Measurements from ENCODE around the gene RYR3. TPM values are rescaled to one million over a fixed set of nuclear protein-coding genes. Genes with fewer than 3 reads are reported as not detected.

The RYR3 gene
- total RNA-seq, 1 donor from 2014 or later: 0.02 TPM

DNA sequence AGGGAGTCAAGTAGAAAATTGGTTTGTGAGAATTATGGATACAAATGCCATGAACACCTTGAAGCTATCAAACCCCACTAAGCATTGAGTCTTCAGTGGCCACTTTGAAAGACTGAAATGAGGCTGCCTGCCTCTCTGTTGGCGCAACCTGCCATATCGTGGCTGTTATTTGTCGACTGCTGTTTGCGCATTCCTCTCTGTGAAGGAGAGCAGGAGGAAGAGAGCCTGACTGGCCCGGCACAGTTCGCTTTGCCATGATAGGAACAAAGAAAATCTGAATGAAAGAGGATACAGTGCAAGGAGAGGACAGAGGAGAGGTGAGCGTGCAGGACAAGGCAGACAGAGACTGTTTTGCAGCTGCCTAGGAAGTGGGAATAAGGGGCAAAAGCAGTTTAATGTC is 289.4 kb downstream of the RYR3 start:
- ATAC-seq: no peak
- no peak for DNase-seq
- intact Hi-C loops (cut with micrococcal nuclease): no loop called here

GRCh38 chr15:33601461-33601860 is 290.7 kb downstream of the RYR3 start:
- ATAC-seq: no peak
- intact Hi-C loops (cut with micrococcal nuclease): no loop called here
- no peak for DNase-seq

DNA sequence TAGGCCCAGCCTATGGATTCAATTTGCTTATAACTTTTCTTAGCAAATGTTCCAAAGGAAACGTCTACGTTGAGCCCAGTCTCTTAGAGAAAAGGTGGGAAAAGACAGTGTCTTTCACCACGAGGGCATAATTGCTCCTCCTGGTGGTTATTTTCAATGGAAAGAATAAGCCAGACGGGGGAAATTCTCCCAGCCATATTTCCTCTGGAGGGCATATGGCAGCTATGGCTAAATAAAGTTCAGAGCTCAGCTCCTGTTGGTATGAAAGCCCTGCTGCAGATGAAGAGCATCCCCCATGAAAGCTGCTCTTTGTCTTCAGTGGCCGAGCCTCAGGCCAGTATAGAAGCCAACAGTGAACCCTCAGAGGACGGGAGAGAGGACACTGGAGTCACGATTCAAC is 297.9 kb downstream of the RYR3 start:
- DNase-seq (no peak), ATAC-seq (no peak)
- intact Hi-C loops (cut with micrococcal nuclease): no loop called here

GRCh38 chr15:33612721-33613304 is 302.0 kb downstream of the RYR3 start:
- DNase-seq (no peak), ATAC-seq (no peak)
- intact Hi-C loops (cut with micrococcal nuclease): no loop called here

DNA sequence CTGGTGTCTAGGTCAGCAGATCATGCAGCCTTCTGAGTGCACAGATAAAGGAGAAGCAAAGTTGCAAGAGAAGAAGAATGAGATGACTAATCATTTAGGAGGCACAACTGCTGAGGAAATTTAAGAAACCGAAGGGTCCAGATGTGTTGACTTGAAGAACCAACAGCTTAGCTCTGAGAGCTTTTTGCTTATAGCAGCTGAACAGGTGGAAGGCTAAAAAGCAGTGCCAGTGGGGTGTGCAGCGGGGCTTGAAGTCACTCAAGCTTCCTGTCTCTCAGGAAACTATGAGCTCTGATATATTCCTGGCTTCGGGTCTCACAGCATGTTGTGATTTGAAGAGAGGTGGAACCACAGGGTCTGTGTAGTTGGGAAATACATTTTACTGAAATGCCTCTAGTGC is 305.7 kb downstream of the RYR3 start:
- ATAC-seq (no peak), DNase-seq (no peak)
- intact Hi-C loops (cut with micrococcal nuclease): no loop called here

- intact Hi-C loops (cut with micrococcal nuclease): no loop called here
- DNase-seq: no peak
- no peak for ATAC-seq
These were observed 307.6 kb downstream of the RYR3 start for GRCh38 chr15:33618350-33618749.

DNA sequence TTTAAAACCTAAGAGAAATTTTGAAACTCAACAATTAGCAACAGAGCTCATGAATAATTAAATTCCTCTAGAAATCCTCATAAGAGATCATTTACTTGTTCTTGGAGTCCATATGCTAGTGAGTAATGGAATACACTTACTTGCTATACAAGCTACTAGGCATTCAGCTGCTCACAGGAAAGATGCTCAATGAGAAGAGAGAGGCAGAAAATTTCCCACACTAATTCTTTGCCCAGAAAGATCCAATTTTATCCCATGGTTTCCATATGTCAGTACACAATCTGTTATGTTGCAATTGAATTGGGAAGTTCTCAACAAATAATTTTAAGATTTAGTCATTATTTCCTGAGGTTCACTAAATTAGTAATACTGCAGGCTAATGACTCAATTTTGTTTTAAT is 310.4 kb downstream of the RYR3 start:
- ATAC-seq: no peak
- intact Hi-C loops (cut with micrococcal nuclease): no loop called here

GRCh38 chr15:33623010-33623409 is 312.2 kb downstream of the RYR3 start:
- no peak for DNase-seq
- ATAC-seq: no peak
- intact Hi-C loops (cut with micrococcal nuclease): no loop called here

More for the DNA sequence above, 310.4 kb downstream of the RYR3 start:
- no peak for DNase-seq

GRCh38 chr15:33624439-33624838 is 313.7 kb downstream of the RYR3 start:
- ATAC-seq: no peak
- no peak for DNase-seq
- intact Hi-C loops (cut with micrococcal nuclease): no loop called here

DNA sequence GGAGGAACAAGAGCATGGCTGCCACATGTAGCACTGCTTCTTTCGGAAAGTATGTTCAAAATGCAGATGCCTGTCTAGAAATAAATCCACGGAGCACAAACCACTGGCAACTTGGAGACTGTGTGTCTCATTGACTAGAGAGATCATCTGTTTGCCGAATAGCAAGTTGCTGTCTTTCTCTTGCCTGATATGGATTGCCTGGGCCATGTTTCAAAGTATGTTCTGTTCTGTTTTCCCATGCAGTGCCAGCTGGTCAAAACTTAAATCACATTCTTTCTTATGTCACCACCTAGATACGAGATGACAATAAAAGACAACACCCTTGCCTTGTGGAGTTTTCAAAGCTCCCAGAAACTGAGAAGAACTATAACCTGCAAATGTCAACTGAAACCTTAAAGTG is 318.9 kb downstream of the RYR3 start:
- intact Hi-C loops (cut with micrococcal nuclease): no loop called here
- no peak for DNase-seq
- ATAC-seq: no peak

- no peak for DNase-seq
- no peak for ATAC-seq
- intact Hi-C loops (cut with micrococcal nuclease): no loop called here
These were observed 325.5 kb downstream of the RYR3 start for GRCh38 chr15:33636234-33636633.

DNA sequence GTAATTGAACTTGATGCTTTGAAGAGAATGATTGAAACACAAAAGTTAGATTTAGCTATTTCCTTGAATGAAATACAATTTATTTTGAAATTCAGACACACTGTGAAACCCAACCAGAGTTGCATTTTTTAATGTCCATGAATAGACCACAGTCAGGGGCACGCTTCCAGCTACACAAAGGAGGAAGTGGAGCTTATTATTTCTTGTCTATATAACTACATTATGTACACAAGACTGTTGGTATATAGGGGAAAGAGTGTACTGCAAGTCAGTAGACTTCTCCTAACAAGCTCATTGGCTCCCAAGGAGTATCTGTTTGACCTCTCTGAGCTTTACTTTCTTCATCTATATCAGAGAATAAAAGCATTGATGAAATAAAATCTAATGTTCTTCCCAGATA is 326.2 kb downstream of the RYR3 start:
- DNase-seq: no peak
- intact Hi-C loops (cut with micrococcal nuclease): no loop called here
- no peak for ATAC-seq

DNA sequence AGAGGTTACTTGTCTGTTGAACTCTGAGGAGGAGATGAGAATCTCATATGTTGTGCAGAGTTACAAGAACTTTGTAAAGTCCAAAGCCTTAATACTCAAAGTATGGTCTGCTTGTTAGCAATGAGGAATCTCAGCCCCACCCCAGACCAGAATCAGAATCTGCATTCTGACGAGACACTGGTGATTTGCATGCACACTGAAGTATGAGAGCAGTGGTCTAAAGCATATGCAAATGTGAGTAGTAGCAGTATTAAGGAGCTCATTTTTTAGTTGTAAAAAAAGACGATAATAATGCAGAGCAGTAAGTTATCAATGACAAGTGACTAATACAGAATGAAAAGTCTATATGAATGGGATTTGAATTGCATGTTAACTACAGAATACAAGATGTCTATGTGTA is 327.7 kb downstream of the RYR3 start:
- DNase-seq (no peak), ATAC-seq (no peak)
- intact Hi-C loops (cut with micrococcal nuclease): no loop called here

DNA sequence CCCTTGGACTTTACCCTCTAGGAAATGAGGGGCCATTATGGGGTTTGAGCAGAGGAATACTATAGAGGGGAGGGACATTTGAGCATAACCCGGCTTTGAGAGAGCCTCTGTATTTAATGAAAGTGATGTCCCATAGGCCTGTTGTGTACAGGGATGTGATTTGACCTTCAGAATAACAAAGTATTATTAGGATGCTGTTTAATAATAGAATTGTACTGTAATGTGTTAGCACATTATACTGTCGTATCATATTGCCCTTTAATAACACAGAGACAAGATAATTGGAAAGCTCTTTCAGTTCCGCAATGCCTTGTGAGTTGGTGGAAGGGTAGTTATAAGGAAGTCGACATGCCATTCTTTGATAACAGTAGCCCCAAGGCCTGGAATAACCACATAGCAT is 328.3 kb downstream of the RYR3 start:
- DNase-seq (no peak), ATAC-seq (no peak)
- intact Hi-C loops (cut with micrococcal nuclease): no loop called here

DNA sequence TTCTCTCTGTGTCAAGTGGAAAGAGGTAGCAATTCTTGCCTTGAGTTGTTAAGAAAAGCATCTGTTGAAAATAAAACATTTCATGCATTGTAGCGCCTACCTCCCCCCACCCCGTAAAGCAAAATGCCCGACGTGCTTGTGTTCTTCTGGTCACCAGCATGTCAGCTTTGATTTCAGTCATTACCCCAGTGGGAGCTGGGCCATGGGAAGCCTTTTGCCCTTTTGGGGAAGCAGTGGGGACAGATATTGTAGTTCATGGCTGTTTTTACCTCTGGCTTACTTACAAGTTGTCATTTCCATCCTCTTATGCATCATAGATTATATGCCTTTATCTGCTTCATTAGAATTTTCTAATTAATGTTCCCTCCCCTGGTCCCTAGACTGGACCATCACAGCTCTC is 328.7 kb downstream of the RYR3 start:
- DNase-seq (no peak), ATAC-seq (no peak)
- intact Hi-C loops (cut with micrococcal nuclease): no loop called here

DNA sequence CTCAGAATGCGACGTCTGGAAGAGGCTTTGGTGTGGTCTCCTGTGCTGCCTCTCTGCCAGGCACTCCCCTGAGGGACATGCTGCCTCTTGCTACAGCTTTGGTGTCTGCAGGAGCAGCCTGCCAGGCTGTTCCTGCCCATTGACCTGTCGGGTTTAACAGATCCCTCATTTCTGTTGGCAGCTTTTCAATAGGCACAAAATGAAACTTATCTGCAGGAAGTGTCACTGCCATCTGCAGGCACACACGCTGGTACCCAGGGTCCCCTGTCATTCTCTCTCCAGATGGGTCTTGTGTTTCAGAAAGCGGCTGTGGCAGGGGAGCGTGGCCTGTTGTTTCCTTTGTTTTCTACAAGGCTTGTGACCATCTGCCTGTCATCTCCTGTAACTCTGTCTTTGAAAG is 329.2 kb downstream of the RYR3 start:
- ATAC-seq (no peak), DNase-seq (no peak)
- intact Hi-C loops (cut with micrococcal nuclease): no loop called here

DNA sequence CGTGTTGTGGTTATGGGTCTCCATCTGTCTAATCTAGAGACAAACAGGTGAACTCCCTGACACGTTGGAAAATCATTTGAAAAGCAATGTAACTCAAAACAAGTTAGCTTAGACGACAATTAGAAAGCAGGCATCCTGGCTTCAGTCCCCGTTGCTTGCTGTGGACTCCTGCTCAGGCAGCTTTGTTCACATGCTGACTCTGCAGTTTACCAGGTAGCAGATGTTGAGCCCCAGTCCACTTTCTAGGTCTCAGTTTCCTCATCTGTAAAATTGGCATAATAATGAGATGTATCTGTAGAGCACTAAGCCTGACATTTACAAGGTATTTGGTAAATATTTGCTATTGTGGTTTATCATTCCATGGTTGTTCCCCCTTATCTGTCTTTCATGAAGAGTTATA is 330.3 kb downstream of the RYR3 start:
- intact Hi-C loops (cut with micrococcal nuclease): no loop called here
- DNase-seq (no peak), ATAC-seq (no peak)

DNA sequence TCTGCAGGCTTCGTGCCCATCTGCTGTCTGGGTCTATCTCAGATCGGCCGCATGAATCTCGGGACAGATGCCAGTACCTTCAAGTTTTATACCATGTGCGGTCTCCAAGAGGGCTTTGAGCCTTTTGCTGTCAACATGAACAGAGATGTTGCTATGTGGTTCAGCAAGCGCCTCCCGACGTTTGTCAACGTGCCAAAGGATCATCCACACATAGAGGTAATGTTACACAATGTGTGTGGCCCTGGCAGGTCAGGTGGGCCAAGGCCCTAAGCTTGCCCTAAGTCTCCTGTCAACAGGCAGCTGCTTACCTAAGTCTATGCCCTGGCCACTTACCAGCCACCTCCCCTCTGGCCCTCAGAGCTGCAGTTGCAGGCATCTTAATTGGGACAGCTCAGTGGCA is 333.5 kb downstream of the RYR3 start:
- no peak for DNase-seq
- intact Hi-C loops (cut with micrococcal nuclease): no loop called here
- ATAC-seq: no peak

DNA sequence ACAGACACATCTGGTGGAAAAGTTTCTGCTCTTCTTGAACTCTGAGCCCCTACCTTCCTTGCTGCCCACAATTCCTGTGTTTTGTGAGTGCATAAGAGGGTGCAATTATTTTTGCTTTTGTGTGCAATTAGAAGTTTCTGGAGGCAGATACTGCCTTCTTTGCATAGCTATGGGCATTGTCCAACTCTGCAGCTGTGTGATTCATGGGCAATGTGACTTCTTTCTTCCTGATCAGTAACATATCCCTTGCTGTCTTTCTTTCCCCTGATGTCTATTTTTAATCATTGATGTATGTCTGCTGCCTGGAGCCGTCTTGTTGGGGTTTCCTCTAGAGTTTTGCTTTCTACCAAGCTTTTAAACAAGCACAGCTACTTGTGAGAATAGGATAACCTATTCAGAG is 336.0 kb downstream of the RYR3 start:
- ATAC-seq: no peak
- no peak for DNase-seq
- intact Hi-C loops (cut with micrococcal nuclease): no loop called here

DNA sequence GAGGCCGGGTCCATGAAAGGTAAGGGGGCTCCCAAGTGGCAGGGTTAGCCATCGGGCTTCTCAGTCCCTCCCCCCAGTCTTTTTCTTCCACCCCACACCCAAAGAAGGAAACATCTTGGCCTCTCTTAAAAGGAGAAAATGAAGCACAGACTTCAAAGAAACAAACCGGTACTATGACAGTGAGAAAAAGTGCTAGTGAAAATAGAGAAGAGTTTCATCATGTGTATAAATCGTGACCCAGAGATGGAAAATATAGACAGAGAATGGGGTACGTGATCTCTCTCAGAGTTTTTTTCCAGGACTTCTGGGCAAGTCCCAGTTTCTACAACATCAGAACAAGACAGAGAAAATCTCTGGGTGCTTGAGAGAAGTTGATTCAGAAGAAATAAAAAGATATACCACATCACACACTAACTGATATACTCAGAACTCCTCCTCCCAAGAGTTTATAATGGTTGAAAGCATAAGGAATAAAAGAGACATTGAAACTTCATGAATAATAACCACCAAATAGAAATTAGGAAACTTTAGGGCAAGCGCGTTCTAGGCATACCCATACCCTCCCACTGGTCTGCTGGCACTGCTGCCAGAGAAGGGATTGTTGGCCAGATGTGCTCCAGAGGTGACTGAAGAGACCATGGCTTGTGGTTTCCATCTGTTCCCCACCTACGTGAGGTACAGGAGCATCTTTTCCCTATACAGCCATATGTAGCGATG is 338.6 kb downstream of the RYR3 start:
- intact Hi-C loops (cut with micrococcal nuclease): no loop called here
- ATAC-seq: no peak
- no peak for DNase-seq

GRCh38 chr15:33654860-33655259 is 344.1 kb downstream of the RYR3 start:
- DNase-seq: peak; percentile 30
- intact Hi-C loops (cut with micrococcal nuclease): no loop called here
- ATAC-seq: no peak
